Peyer's patch (tissue), 4 donors: ENCODE measurements around the gene FAM184A.

ENCODE experiments used
- CTCF ChIP-seq, 6 experiments: fragments of 450-650 bp in 4 of 6; fragments of 200-600 bp in 2 of 6; sonication (generic) in 1 of 6; IDR thresholded peaks; one replicate each; pipeline ENCODE4 v1.5.1; 2017 to 2019; ENCODE audit warnings: antibody characterized with exemption in 6 of 6, mild to moderate bottlenecking in 3 of 6, moderate library complexity in 1 of 6
- POLR2A ChIP-seq, 2 donors: fragments of 450-650 bp; IDR thresholded peaks; one replicate each; pipeline ENCODE4 v1.5.1; 2017; ENCODE audit warnings: antibody characterized with exemption in 2 of 2, mild to moderate bottlenecking in 2 of 2, moderate library complexity in 2 of 2

GRCh38 chr6:118932421-118932820 is 146.0 kb downstream of the FAM184A start:
- TF ChIP-seq CTCF (IDR thresholded peaks at IDR 0.05) (no peak), POLR2A (IDR thresholded peaks at IDR 0.05) (no peak)
